DMS79 treated with DMSO at 0.1 percent for 48 hours (cell line): ENCODE measurements around the gene SNCG.
"Not testable (repeated sequence)": the region's sequence is repeated elsewhere in the genome, so short reads cannot be mapped to it uniquely, and the experiment has no call there.

ENCODE experiments used
- DNase-seq: peaks from one replicate; lab custom pipeline; 2025; lab: John Stamatoyannopoulos, UW

The SNCG gene

GRCh38 chr10:86978457-86978856, 20.1 kb downstream of the SNCG start:
- not testable (repeated sequence) for DNase-seq

GRCh38 chr10:86979296-86979818, 21.0 kb downstream of the SNCG start:
- no peak for DNase-seq

GRCh38 chr10:86979977-86980448, 21.6 kb downstream of the SNCG start:
- no peak for DNase-seq

GRCh38 chr10:86981020-86981419, 22.6 kb downstream of the SNCG start:
- DNase-seq: not testable (repeated sequence)

- no peak for DNase-seq
Measured at GRCh38 chr10:86981716-86982115, 23.3 kb downstream of the SNCG start.

- DNase-seq: not testable (repeated sequence)
Measured at GRCh38 chr10:86984498-86984897, 26.1 kb downstream of the SNCG start.

GRCh38 chr10:86988520-86988919, 30.1 kb downstream of the SNCG start:
- DNase-seq: no peak

GRCh38 chr10:86991362-86991761, 33.0 kb downstream of the SNCG start:
- not testable (repeated sequence) for DNase-seq

- no peak for DNase-seq
Measured at GRCh38 chr10:86992456-86992855, 34.1 kb downstream of the SNCG start.

GRCh38 chr10:86992929-86993328, 34.5 kb downstream of the SNCG start:
- DNase-seq: no peak

- DNase-seq: not testable (repeated sequence)
Measured at GRCh38 chr10:86999802-87000403, 41.5 kb downstream of the SNCG start.

GRCh38 chr10:87000491-87000890, 42.1 kb downstream of the SNCG start:
- DNase-seq: no peak

- DNase-seq: not testable (repeated sequence)
Measured at GRCh38 chr10:87007124-87007523, 48.7 kb downstream of the SNCG start.

- DNase-seq: not testable (repeated sequence)
Measured at GRCh38 chr10:87007674-87008073, 49.3 kb downstream of the SNCG start.

- not testable (repeated sequence) for DNase-seq
Measured at GRCh38 chr10:87008303-87008702, 49.9 kb downstream of the SNCG start.

GRCh38 chr10:87009134-87009696, 50.8 kb downstream of the SNCG start:
- not testable (repeated sequence) for DNase-seq
